ENCODE results near the gene PPP1R15B. TPM values are rescaled to one million over a fixed set of nuclear protein-coding genes. Genes with fewer than 3 reads are reported as not detected.

Gene PPP1R15B
- total RNA-seq, 1 experiment from 2014 or later, result 53.5 TPM

DNA sequence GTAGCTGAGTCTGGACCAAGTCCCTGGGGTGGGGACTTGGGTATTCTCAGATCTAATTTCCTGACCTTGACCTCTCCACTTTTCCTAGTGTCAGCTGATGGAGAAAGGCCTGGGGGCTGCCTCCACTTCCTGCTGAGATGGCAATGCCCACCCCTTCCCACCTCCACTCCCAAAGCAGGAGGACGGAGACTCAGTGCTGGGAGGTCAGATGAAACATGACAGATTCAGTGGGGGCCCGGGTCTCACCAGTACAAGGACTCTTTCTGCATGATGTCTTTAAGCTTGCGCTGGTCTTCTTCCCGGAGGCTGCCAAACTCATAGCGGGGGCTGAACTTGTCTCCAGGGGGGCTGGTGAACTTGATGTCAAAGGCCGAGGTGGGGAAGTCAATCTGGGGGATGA is 35.6 kb upstream of the PPP1R15B start:
- H3K4me3 ChIP-seq (ENCODE audit: low read length), result no peak overlapping the region
- H3K9me2 ChIP-seq (replicated peaks; ENCODE audit: insufficient read depth, low read length), result no peaks in the 10 kb centered on the region
- no peaks in the 10 kb centered on the region for H3K9me3 ChIP-seq (ENCODE audit: low read length)
- H2AFZ ChIP-seq (ENCODE audit: low read length), result no peak overlapping the region
- H4K20me1 ChIP-seq (ENCODE audit: insufficient read depth, low read depth, low read length), result no peaks in the 10 kb centered on the region
- H3K36me3 ChIP-seq (ENCODE audit: insufficient read depth, low read length), result no peaks in the 10 kb centered on the region
- peaks cover 16% of the 10 kb centered on the region for H3K4me1 ChIP-seq (ENCODE audit: low read length)
- H3K27me3 ChIP-seq (ENCODE audit: low read length), result no peaks in the 10 kb centered on the region
- H3K79me2 ChIP-seq (ENCODE audit: low read length), result no peaks in the 10 kb centered on the region
- no peak overlapping the region for H3K4me2 ChIP-seq (ENCODE audit: low read depth, low read length, poor library complexity, severe bottlenecking)
- DNase-seq, result no peak
- no peak overlapping the region for H3K27ac ChIP-seq (ENCODE audit: low read length)
- H3K9ac ChIP-seq (ENCODE audit: low read length), result no peak overlapping the region

GRCh38 chr1:204446413-204447111 is 34.9 kb upstream of the PPP1R15B start:
- no peaks in the 10 kb centered on the region for H3K9me3 ChIP-seq (ENCODE audit: low read length)
- H2AFZ ChIP-seq (ENCODE audit: low read length), result no peak overlapping the region
- H3K27me3 ChIP-seq (ENCODE audit: low read length), result no peaks in the 10 kb centered on the region
- DNase-seq, result peak; percentile 90
- no peaks in the 10 kb centered on the region for H3K9me2 ChIP-seq (replicated peaks; ENCODE audit: insufficient read depth, low read length)
- H3K36me3 ChIP-seq (ENCODE audit: insufficient read depth, low read length), result no peaks in the 10 kb centered on the region
- peak overlapping the region; percentile 5 for H3K4me2 ChIP-seq (ENCODE audit: low read depth, low read length, poor library complexity, severe bottlenecking)
- no peak overlapping the region for H3K27ac ChIP-seq (ENCODE audit: low read length)
- no peak overlapping the region for H3K4me3 ChIP-seq (ENCODE audit: low read length)
- no peaks in the 10 kb centered on the region for H3K79me2 ChIP-seq (ENCODE audit: low read length)
- no peak overlapping the region for H3K9ac ChIP-seq (ENCODE audit: low read length)
- no peaks in the 10 kb centered on the region for H4K20me1 ChIP-seq (ENCODE audit: insufficient read depth, low read depth, low read length)
- H3K4me1 ChIP-seq (ENCODE audit: low read length), result peaks cover 16% of the 10 kb centered on the region

DNA sequence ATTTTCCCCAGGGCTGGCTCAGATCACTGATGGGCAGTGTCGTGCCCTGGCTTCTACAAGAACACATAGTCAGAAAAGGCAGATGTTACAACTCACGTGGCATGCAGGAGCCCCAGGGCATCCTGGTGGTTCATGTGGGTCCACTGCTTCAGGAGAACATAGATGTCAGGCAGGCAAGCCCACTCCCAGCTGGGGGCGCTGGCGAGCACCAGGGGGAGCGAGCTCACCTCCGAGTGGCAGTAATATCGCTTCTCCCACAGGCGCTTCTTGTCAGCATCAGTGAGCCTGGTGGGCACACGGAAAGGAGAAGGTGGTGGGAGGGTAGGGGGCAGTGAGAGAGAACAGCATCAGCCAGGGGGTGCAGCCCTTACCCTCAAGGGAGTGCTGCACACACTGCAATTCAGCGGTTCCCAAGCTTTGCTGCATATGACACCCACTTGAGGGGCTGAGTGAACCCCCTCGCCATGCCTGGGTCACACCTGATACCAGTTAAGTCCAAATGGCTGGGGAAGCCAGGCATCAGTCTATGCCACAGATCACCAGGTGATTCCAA is 34.3 kb upstream of the PPP1R15B start:
- Histone ChIP-seq H3K27ac (ENCODE audit: low read length) (no peak overlapping the region), H2AFZ (ENCODE audit: low read length) (no peak overlapping the region), H4K20me1 (ENCODE audit: insufficient read depth, low read depth, low read length) (no peaks in the 10 kb centered on the region), H3K4me3 (ENCODE audit: low read length) (no peak overlapping the region), H3K9ac (ENCODE audit: low read length) (no peak overlapping the region), H3K79me2 (ENCODE audit: low read length) (no peaks in the 10 kb centered on the region), H3K9me2 (replicated peaks; ENCODE audit: insufficient read depth, low read length) (no peaks in the 10 kb centered on the region), H3K9me3 (ENCODE audit: low read length) (no peaks in the 10 kb centered on the region), H3K36me3 (ENCODE audit: insufficient read depth, low read length) (no peaks in the 10 kb centered on the region), H3K27me3 (ENCODE audit: low read length) (no peaks in the 10 kb centered on the region), H3K4me1 (ENCODE audit: low read length) (peaks cover 16% of the 10 kb centered on the region), H3K4me2 (ENCODE audit: low read depth, low read length, poor library complexity, severe bottlenecking) (peak overlapping the region; percentile 5)
- DNase-seq, result peak; percentile 88

DNA sequence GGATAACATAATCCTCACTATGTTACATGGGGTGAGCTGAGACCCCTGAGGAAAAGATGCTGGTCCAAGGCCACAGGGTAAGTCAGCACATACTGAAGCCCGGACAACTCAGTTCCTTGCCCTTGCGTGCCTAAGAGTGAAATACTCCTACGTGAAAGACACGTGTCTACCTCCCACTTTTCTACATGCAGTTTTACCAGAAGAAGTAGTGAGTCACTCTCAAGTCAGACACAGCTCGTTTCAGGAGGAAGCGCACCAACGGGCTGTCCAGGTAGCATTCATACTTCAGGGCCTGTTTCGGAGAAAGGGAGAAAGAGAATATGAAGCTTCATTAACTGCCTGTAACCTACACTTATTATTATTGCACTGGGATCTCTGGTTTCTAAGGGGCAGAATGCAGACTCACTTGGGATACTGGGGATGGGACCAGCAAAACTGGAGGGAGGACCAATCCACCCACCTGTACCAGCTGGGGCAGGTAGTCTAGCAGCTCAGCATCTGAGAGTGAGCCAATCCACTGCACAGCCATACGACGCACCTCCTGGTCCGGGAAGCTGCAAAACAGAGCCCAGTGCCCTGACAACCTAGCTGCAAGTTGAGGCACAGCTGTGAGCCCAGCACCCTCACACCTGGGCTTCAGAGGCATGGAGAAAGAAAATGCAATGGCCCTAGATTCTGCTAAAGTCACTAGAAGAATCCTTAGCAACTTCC is 32.4 kb upstream of the PPP1R15B start:
- Histone ChIP-seq H3K9me3 (ENCODE audit: low read length) (no peaks in the 10 kb centered on the region), H2AFZ (ENCODE audit: low read length) (no peak overlapping the region), H3K9ac (ENCODE audit: low read length) (no peak overlapping the region), H3K27ac (ENCODE audit: low read length) (no peak overlapping the region), H3K36me3 (ENCODE audit: insufficient read depth, low read length) (no peaks in the 10 kb centered on the region), H3K27me3 (ENCODE audit: low read length) (no peaks in the 10 kb centered on the region), H3K4me1 (ENCODE audit: low read length) (peaks cover 16% of the 10 kb centered on the region), H3K4me3 (ENCODE audit: low read length) (no peak overlapping the region), H3K4me2 (ENCODE audit: low read depth, low read length, poor library complexity, severe bottlenecking) (no peak overlapping the region), H3K79me2 (ENCODE audit: low read length) (no peaks in the 10 kb centered on the region), H3K9me2 (replicated peaks; ENCODE audit: insufficient read depth, low read length) (no peaks in the 10 kb centered on the region), H4K20me1 (ENCODE audit: insufficient read depth, low read depth, low read length) (no peaks in the 10 kb centered on the region)
- no peak for DNase-seq

DNA sequence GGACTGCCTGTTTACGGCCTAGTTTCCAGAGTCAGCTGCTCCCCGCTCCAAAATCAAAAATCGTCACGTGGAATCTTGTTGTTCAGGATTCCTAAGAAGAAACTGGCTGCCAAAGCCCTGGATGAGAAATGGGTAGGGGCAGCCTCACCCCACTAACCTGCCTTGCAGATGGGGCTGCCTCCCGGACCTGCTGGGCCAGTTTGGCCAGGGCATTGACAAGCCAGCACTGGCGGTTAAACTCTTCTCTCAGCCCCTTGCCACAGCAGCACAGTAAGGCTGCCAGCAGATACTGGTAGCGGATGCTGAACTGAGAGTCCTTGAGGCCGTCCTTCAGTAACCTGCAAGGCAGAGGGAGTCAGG is 31.6 kb upstream of the PPP1R15B start:
- H3K4me1 ChIP-seq (ENCODE audit: low read length), result peaks cover 12% of the 10 kb centered on the region
- no peak overlapping the region for H3K4me2 ChIP-seq (ENCODE audit: low read depth, low read length, poor library complexity, severe bottlenecking)
- H3K79me2 ChIP-seq (ENCODE audit: low read length), result no peaks in the 10 kb centered on the region
- H4K20me1 ChIP-seq (ENCODE audit: insufficient read depth, low read depth, low read length), result no peaks in the 10 kb centered on the region
- no peaks in the 10 kb centered on the region for H3K36me3 ChIP-seq (ENCODE audit: insufficient read depth, low read length)
- no peaks in the 10 kb centered on the region for H3K9me2 ChIP-seq (replicated peaks; ENCODE audit: insufficient read depth, low read length)
- no peak overlapping the region for H3K9ac ChIP-seq (ENCODE audit: low read length)
- H2AFZ ChIP-seq (ENCODE audit: low read length), result no peak overlapping the region
- no peaks in the 10 kb centered on the region for H3K9me3 ChIP-seq (ENCODE audit: low read length)
- no peak overlapping the region for H3K4me3 ChIP-seq (ENCODE audit: low read length)
- no peak for DNase-seq
- no peak overlapping the region for H3K27ac ChIP-seq (ENCODE audit: low read length)
- no peaks in the 10 kb centered on the region for H3K27me3 ChIP-seq (ENCODE audit: low read length)

GRCh38 chr1:204442376-204443259 is 31.0 kb upstream of the PPP1R15B start:
- Histone ChIP-seq H3K27me3 (ENCODE audit: low read length) (no peaks in the 10 kb centered on the region), H3K36me3 (ENCODE audit: insufficient read depth, low read length) (no peaks in the 10 kb centered on the region)

DNA sequence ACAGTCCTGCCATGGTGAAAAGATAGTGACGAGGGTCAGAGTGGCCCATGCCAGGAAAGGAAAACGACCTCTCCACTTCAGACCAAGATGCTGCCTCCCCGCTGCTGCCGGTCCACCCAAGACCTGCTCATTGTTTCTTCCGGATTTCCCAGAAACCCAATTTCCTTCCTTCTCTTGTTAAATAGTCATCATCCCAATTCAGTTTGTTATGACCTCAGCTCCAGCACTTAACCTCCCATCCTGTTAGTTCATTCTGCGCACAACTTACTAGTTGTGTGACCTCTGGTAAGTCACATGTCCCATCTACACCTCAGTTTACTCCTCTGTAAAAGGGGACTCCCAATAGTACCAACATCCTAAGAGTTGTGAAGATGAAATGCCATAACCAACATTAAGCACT is 29.9 kb upstream of the PPP1R15B start:
- no peaks in the 10 kb centered on the region for H3K27me3 ChIP-seq (ENCODE audit: low read length)
- no peaks in the 10 kb centered on the region for H3K79me2 ChIP-seq (ENCODE audit: low read length)
- H3K36me3 ChIP-seq (ENCODE audit: insufficient read depth, low read length), result no peaks in the 10 kb centered on the region

More at GRCh38 chr1:204442376-204443259, 31.0 kb upstream of the PPP1R15B start:
- H3K4me2 ChIP-seq (ENCODE audit: low read depth, low read length, poor library complexity, severe bottlenecking), result no peak overlapping the region
- no peaks in the 10 kb centered on the region for H3K79me2 ChIP-seq (ENCODE audit: low read length)
- H3K9ac ChIP-seq (ENCODE audit: low read length), result no peak overlapping the region
- no peak overlapping the region for H3K4me3 ChIP-seq (ENCODE audit: low read length)
- no peak overlapping the region for H3K27ac ChIP-seq (ENCODE audit: low read length)
- H2AFZ ChIP-seq (ENCODE audit: low read length), result no peak overlapping the region
- H4K20me1 ChIP-seq (ENCODE audit: insufficient read depth, low read depth, low read length), result no peaks in the 10 kb centered on the region
- H3K9me2 ChIP-seq (replicated peaks; ENCODE audit: insufficient read depth, low read length), result no peaks in the 10 kb centered on the region
- no peaks in the 10 kb centered on the region for H3K9me3 ChIP-seq (ENCODE audit: low read length)
- peaks cover 12% of the 10 kb centered on the region for H3K4me1 ChIP-seq (ENCODE audit: low read length)
- DNase-seq, result no peak

More for the DNA sequence above, 29.9 kb upstream of the PPP1R15B start:
- Histone ChIP-seq H3K9me2 (replicated peaks; ENCODE audit: insufficient read depth, low read length) (no peaks in the 10 kb centered on the region), H3K27ac (ENCODE audit: low read length) (no peak overlapping the region), H3K9me3 (ENCODE audit: low read length) (no peaks in the 10 kb centered on the region), H3K4me3 (ENCODE audit: low read length) (no peak overlapping the region), H3K9ac (ENCODE audit: low read length) (no peak overlapping the region), H3K4me2 (ENCODE audit: low read depth, low read length, poor library complexity, severe bottlenecking) (no peak overlapping the region), H3K4me1 (ENCODE audit: low read length) (peaks cover 10% of the 10 kb centered on the region), H4K20me1 (ENCODE audit: insufficient read depth, low read depth, low read length) (no peaks in the 10 kb centered on the region), H2AFZ (ENCODE audit: low read length) (no peak overlapping the region)
- DNase-seq, result no peak
